AG09319 (cell line): Measurements from ENCODE around the gene TGFA.

ENCODE experiments used
- DNase-seq: peaks from one replicate; pipeline ENCODE4 v3.0.0-alpha.2; 2010; ENCODE audit warnings: low read depth; ENCODE audit errors: extremely low read depth
- CTCF ChIP-seq: IDR thresholded peaks from 2 replicates; pipeline ENCODE4 v1.5.1; 2011; ENCODE audit warnings: low read depth, mild to moderate bottlenecking, inconsistent platforms, low read length, moderate library complexity

TGFA gene

GRCh38 chr2:70454936-70455544 is 98.6 kb downstream of the TGFA start:
- no peak for TF ChIP-seq CTCF
- no peak for DNase-seq

- DNase-seq: no peak
- no peak for TF ChIP-seq CTCF
Observed at GRCh38 chr2:70450641-70451250, 102.9 kb downstream of the TGFA start.

GRCh38 chr2:70448041-70448440 is 105.6 kb downstream of the TGFA start:
- no peak for TF ChIP-seq CTCF
- no peak for DNase-seq

GRCh38 chr2:70443726-70444125 is 109.9 kb downstream of the TGFA start:
- no peak for DNase-seq
- TF ChIP-seq CTCF: no peak

GRCh38 chr2:70443078-70443465 is 110.6 kb downstream of the TGFA start:
- DNase-seq: no peak
- TF ChIP-seq CTCF: no peak

GRCh38 chr2:70442301-70443077 is 111.1 kb downstream of the TGFA start:
- no peak for DNase-seq

More at GRCh38 chr2:70442301-70443077, 111.1 kb downstream of the TGFA start:
- TF ChIP-seq CTCF: no peak
